Heart right ventricle (tissue), 16 donors: ENCODE results near the gene ATP11B. TPM values are rescaled to one million over a fixed set of nuclear protein-coding genes. Genes with fewer than 3 reads are reported as not detected.

Experiments
- ATAC-seq, 8 donors: fragments of 200-7000 bp; cut with Tn5 transposase; one replicate each; pipeline ENCODE4 v1.9.1; 2020; ENCODE audit warnings: mild to moderate bottlenecking in 8 of 8, moderate library complexity in 8 of 8, moderate number of reproducible peaks in 1 of 8
- DNase-seq, 2 donors: peaks; one replicate each; pipeline ENCODE4 v3.0.0-alpha.2; 2020
- H3K27ac ChIP-seq, 10 donors: fragments of 200-600 bp; sonication (generic) in 2 of 10; one replicate each; pipeline versions ENCODE4 v1.5.0 to v1.8.0; 2020 to 2022; ENCODE audit warnings: mild to moderate bottlenecking in 3 of 10
- H3K27me3 ChIP-seq, 7 donors: fragments of 200-600 bp; one replicate each; pipeline ENCODE4 v1.8.0; 2021 to 2022; ENCODE audit warnings: mild to moderate bottlenecking in 2 of 7
- H3K36me3 ChIP-seq, 9 donors: fragments of 200-600 bp; sonication (generic) in 1 of 9; one replicate each; pipeline versions ENCODE4 v1.5.0 to v1.8.0; 2020 to 2022; ENCODE audit warnings: mild to moderate bottlenecking in 2 of 9
- H3K4me1 ChIP-seq, 9 donors: fragments of 200-600 bp; sonication (generic) in 1 of 9; one replicate each; pipeline versions ENCODE4 v1.5.0 to v1.8.0; 2020 to 2022; ENCODE audit warnings: mild to moderate bottlenecking in 4 of 9
- H3K4me3 ChIP-seq, 10 donors: fragments of 200-600 bp; sonication (generic) in 2 of 10; one replicate each; pipeline versions ENCODE4 v1.5.0 to v1.8.0; 2020 to 2022; ENCODE audit warnings: mild to moderate bottlenecking in 7 of 10, moderate library complexity in 2 of 10
- H3K9me3 ChIP-seq, 11 donors: fragments of 200-600 bp in 10 of 11; sonication (generic) in 2 of 11; one replicate each; pipeline versions ENCODE4 v1.5.0 to v1.8.0; 2013 to 2022; ENCODE audit warnings: mild to moderate bottlenecking in 2 of 11, control low read depth in 1 of 11, moderate library complexity in 1 of 11
- CTCF ChIP-seq, 9 donors: fragments of 200-600 bp; sonication (generic) in 2 of 9; IDR thresholded peaks; one replicate each; pipeline versions ENCODE4 v1.5.0 to v1.8.0; 2021 to 2022; ENCODE audit warnings: antibody characterized with exemption in 9 of 9, mild to moderate bottlenecking in 5 of 9, moderate library complexity in 1 of 9
- WGBS, 2 donors: extraction: QIAGEN DNeasy Blood & Tissue Kit; methylation state at CpG; one replicate each; pipeline ENCODE4 v1.1.7; 2013; ENCODE audit warnings: inconsistent platforms in 1 of 2; 5-methylcytosine and 5-hydroxymethylcytosine counted together
- intact Hi-C, 10 donors: fragments of 100-400 bp; cut with DNase I; formaldehyde crosslinking; loops; one replicate each; pipeline versions ENCODE4 v1.11.1 to v1.14.2; 2022
- polyA plus RNA-seq, 2 donors: library from polyadenylated mRNA; stranded (reverse); fragments of 200-250 nt; gene quantifications; one replicate each; pipeline ENCODE4 v1.2.3, GENCODE V29; 2013
- total RNA-seq, 10 donors: library from RNA; stranded (reverse); fragmentation: NEBNext Ultra II Directional in 3 of 10; extraction: Animal tissue kit (Norgen Biotek cat#: 25700) in 3 of 10; gene quantifications; one replicate each; pipeline versions ENCODE4 v1.2.1 to v1.2.4, GENCODE V29; 2021 to 2023
- donor health status: Arrhythmogenic right ventricular cardiomyopathy.
- donor health status: ischemic (EF 13 %, LVEDD 7.1; RV severe dilation, severe dysfunction).
- donor health status: healthy with polysubstance abuse.
- donor health status: DM: no; HTN: yes; CAD: no.
- donor health status: DM: no; HTN: no; CAD: no.
- donor health status: ischemic (EF 25% LVEDD 6.9; RV normal size, moderate dysfunction).
- donor health status: ischemic (EF 25% LVEDD 5.7; RV mildly dilated, moderate dysfunction).
- donor health status: healthy.
- donor health status: DM: yes; HTN: yes; CAD: no.
- donor health status: Ischemic cardiomyopathy.
- donor health status: ischemic (EF 35%, LVEDD 5.7; RV mildly dilated, moderate dysfunction).
- donor health status: nonischemic (EF 11% LVEDD 7.7; RV severe dilation, severe dysfunction).
- donor health status: DM: yes; HTN: yes; CAD: no.
- donor health status: PGD.
- donor health status: ischemic (EF 29% LVEDD 5.4; RV normal size, mild dysfunction).
- donor health status: nonischemic (EF 23%, LVEDD 6.1; RV moderate dilation, normal function).

Gene ATP11B
- total and polyA plus RNA-seq, 12 donors: 5.3 to 47.8 (median 36.8) TPM

DNA sequence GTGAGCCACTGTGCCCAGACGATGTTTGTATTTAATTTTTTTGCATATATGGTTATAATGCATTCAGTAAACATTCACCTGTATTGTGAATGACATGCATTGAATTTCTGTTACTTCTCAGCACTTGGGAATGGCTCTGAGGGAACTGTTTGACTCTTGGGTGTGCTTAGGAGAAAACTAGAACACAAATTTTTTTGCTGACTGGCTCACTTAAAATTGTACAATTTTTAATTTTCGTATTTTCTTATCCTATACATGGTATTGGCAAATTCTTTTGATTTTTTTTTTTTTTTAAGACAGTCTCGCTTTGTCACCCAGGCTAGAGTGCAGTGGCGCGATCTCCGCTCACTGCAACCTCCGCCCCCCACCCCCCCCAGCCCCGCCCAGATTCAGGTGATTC lies 7.2 kb downstream of the ATP11B start:
- H3K9me3 ChIP-seq: no peaks in the 10 kb centered on the region
- no peaks in the 10 kb centered on the region for H3K27me3 ChIP-seq
- DNase-seq (no peak), ATAC-seq (no peak)
- H3K36me3 ChIP-seq: peaks cover 0 to 5% (median 0%) of the 10 kb centered on the region in 9 donors
- peaks cover 5 to 66% (median 41%) of the 10 kb centered on the region in 9 donors for H3K4me1 ChIP-seq
- no peak overlapping the region for H3K27ac ChIP-seq
- H3K4me3 ChIP-seq: no peak overlapping the region
- TF ChIP-seq CTCF (IDR thresholded peaks at IDR 0.05): no peak
- WGBS, 2 donors: 96 to 97% methylated on average over 8 of the region's 8 CpGs
- intact Hi-C loops: no loop called here

DNA sequence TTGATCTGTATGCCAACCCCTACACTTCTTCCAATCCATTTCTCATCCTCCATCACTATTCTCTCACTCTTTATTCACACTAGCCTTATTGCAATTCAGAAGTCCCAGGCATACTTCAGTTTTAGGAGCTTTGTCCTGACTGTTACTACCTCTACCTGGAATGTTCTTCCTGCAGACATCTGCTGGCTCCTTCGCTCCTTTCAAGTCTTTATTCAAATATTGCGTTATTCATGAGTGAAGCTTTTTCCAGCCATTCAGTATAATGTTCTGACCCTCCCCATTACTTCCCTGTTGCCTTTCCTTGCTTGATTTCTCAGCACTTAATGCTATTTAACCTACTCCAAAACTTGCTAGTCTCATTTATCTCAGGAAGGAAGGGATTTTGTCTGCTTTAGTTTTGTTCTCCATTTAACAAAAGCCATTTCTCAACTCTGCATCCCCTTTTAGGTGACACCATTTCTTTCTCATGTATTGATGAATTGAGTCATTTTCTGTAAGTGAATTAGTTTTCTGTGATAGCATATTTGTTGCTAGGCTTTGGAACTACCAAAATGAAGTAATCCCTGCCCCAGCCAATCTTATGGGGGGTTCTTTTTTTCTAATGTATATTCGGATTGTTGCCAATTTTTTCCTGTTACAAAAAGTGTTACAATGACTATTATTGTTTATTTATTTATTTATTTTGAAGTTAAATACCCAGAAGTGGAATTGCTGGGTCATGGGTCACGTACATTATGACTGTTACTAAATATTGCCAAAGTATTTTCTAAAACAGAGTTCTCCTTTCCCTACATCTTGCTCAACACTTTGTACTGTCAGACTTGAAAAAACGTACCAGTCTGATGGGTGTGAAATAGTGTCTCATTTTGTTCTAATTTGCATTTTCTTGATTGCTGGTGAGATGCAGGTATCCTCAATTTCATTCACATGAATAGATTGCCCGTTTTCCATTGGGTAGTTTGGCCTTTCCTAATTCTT lies 9.4 kb downstream of the ATP11B start:
- ATAC-seq (peak in 1 of 8 donors; percentile 33), DNase-seq (no peak)
- Histone ChIP-seq H3K36me3 (peaks cover 0 to 5% (median 0%) of the 10 kb centered on the region in 9 donors), H3K4me1 (peaks cover 5 to 59% (median 38%) of the 10 kb centered on the region in 9 donors), H3K27me3 (no peaks in the 10 kb centered on the region), H3K27ac (peak overlapping the region in 2 of 10 donors; percentile 10 to 65), H3K9me3 (no peaks in the 10 kb centered on the region), H3K4me3 (no peak overlapping the region)
- intact Hi-C loops: no loop called here
- no peak for TF ChIP-seq CTCF (IDR thresholded peaks at IDR 0.05)
- 73 to 84% methylated on average over 6 of the region's 6 CpGs for WGBS, 2 donors

GRCh38 chr3:182803596-182803995 lies 10.3 kb downstream of the ATP11B start:
- Histone ChIP-seq H3K27ac (peak overlapping the region in 1 of 10 donors; percentile 27), H3K4me1 (peaks cover 8 to 57% (median 40%) of the 10 kb centered on the region in 9 donors), H3K36me3 (peaks cover 0 to 5% (median 0%) of the 10 kb centered on the region in 9 donors), H3K9me3 (no peaks in the 10 kb centered on the region), H3K27me3 (no peaks in the 10 kb centered on the region), H3K4me3 (no peak overlapping the region)
- intact Hi-C loops: no loop called here
- ATAC-seq (no peak), DNase-seq (no peak)
- WGBS, 2 donors: 79 to 86% methylated on average over 4 of the region's 4 CpGs
- no peak for TF ChIP-seq CTCF (IDR thresholded peaks at IDR 0.05)

DNA sequence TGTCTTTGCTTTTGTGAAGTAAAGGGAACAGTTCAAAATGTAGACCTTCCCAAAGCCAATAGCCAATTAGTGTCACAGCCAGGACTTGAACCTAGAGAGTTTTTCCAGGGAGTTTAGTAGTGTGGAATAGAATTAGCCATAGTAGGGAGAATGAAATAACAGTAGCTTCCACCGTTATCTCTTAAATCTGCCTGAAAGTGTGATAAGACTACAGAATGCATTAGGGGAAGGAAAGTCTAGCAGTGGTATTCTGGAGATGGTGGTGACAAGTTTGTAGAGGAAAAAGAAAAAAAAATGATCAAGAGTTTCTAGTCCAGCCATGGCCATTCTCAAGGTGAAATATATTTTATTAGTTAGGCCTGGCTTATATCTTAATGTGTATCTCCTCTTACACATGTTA lies 13.8 kb downstream of the ATP11B start:
- ATAC-seq (no peak), DNase-seq (no peak)
- no peaks in the 10 kb centered on the region for H3K36me3 ChIP-seq
- WGBS, 2 donors: 53 to 57% methylated on average over 1 of the region's 1 CpG
- H3K4me3 ChIP-seq: no peak overlapping the region
- no peaks in the 10 kb centered on the region for H3K9me3 ChIP-seq
- peaks cover 8 to 65% (median 42%) of the 10 kb centered on the region in 9 donors for H3K4me1 ChIP-seq
- no peak for TF ChIP-seq CTCF (IDR thresholded peaks at IDR 0.05)
- peak overlapping the region in 2 of 10 donors; percentile 14 to 17 for H3K27ac ChIP-seq
- intact Hi-C loops: no loop called here
- no peaks in the 10 kb centered on the region for H3K27me3 ChIP-seq
